Skeletal muscle tissue (tissue), 4 donors: ENCODE measurements around the gene SNX11. TPM values are rescaled to one million over a fixed set of nuclear protein-coding genes. Genes with fewer than 3 reads are reported as not detected.

Experiments
- H3K27ac ChIP-seq: one replicate; pipeline ENCODE4 v1.7.0; 2013; ENCODE audit warnings: mild to moderate bottlenecking, low read depth, low read length, inconsistent platforms
- H3K27me3 ChIP-seq, 3 donors: one replicate each; pipeline ENCODE4 v1.7.0; 2013; ENCODE audit warnings: low read length in 3 of 3; ENCODE audit not compliant: control insufficient read depth in 3 of 3, insufficient read depth in 3 of 3
- H3K36me3 ChIP-seq, 3 donors: one replicate each; pipeline ENCODE4 v1.7.0; 2013; ENCODE audit warnings: low read length in 3 of 3; ENCODE audit not compliant: control insufficient read depth in 3 of 3, insufficient read depth in 3 of 3
- H3K4me1 ChIP-seq, 3 donors: one replicate each; pipeline ENCODE4 v1.7.0; 2013; ENCODE audit warnings: low read length in 3 of 3, mild to moderate bottlenecking in 3 of 3; ENCODE audit not compliant: control insufficient read depth in 3 of 3, insufficient read depth in 3 of 3
- H3K4me3 ChIP-seq, 3 donors: one replicate each; pipeline ENCODE4 v1.7.0; 2013; ENCODE audit warnings: low read length in 3 of 3
- H3K9ac ChIP-seq, 3 donors: one replicate each; pipeline ENCODE4 v1.7.0; 2013; ENCODE audit warnings: low read length in 3 of 3, mild to moderate bottlenecking in 3 of 3, moderate library complexity in 2 of 3, low read depth in 1 of 3
- H3K9me3 ChIP-seq, 3 donors: one replicate each; pipeline ENCODE4 v1.7.0; 2013; ENCODE audit warnings: low read length in 3 of 3; ENCODE audit not compliant: control insufficient read depth in 3 of 3
- total RNA-seq: library from RNA; depleted of rRNA; stranded (reverse); fragments of >200 nt; gene quantifications from one replicate; pipeline ENCODE4 v1.2.3, GENCODE V29; 2014
- donor health status: Osteomylitis.

Gene SNX11
- total RNA-seq, 1 donor from 2014 or later, result 7.3 TPM

- peaks cover 6 to 16% (median 8%) of the 10 kb centered on the region in 3 donors for H3K36me3 ChIP-seq
- H3K27me3 ChIP-seq, result no peaks in the 10 kb centered on the region
- H3K4me1 ChIP-seq, result peaks cover 10 to 15% (median 15%) of the 10 kb centered on the region in 3 donors
- H3K27ac ChIP-seq, result no peak overlapping the region
- H3K9ac ChIP-seq, result no peak overlapping the region
- no peaks in the 10 kb centered on the region for H3K9me3 ChIP-seq
- no peak overlapping the region for H3K4me3 ChIP-seq
Observed at GRCh38 chr17:48110761-48111160, 3.2 kb downstream of the SNX11 start.

GRCh38 chr17:48111937-48112241 is 4.3 kb downstream of the SNX11 start:
- Histone ChIP-seq H3K9me3 (no peaks in the 10 kb centered on the region), H3K36me3 (peaks cover 6 to 16% (median 8%) of the 10 kb centered on the region in 3 donors), H3K4me3 (no peak overlapping the region), H3K27me3 (no peaks in the 10 kb centered on the region), H3K4me1 (peaks cover 7 to 15% (median 12%) of the 10 kb centered on the region in 3 donors), H3K9ac (no peak overlapping the region), H3K27ac (no peak overlapping the region)

GRCh38 chr17:48113201-48113676 is 5.7 kb downstream of the SNX11 start:
- no peak overlapping the region for H3K9ac ChIP-seq
- H3K9me3 ChIP-seq, result no peaks in the 10 kb centered on the region
- H3K36me3 ChIP-seq, result peaks cover 11 to 19% (median 17%) of the 10 kb centered on the region in 3 donors
- peaks cover 6 to 11% (median 8%) of the 10 kb centered on the region in 3 donors for H3K4me1 ChIP-seq
- no peak overlapping the region for H3K27ac ChIP-seq
- H3K4me3 ChIP-seq, result no peak overlapping the region
- no peaks in the 10 kb centered on the region for H3K27me3 ChIP-seq

- Histone ChIP-seq H3K27ac (no peak overlapping the region), H3K36me3 (peaks cover 38 to 55% (median 46%) of the 10 kb centered on the region in 3 donors), H3K27me3 (no peaks in the 10 kb centered on the region), H3K9ac (no peak overlapping the region), H3K4me3 (no peak overlapping the region), H3K9me3 (no peaks in the 10 kb centered on the region), H3K4me1 (no peaks in the 10 kb centered on the region)
Observed at GRCh38 chr17:48121923-48122664, 14.5 kb downstream of the SNX11 start.

- Histone ChIP-seq H3K4me3 (no peak overlapping the region), H3K27ac (no peak overlapping the region), H3K27me3 (no peaks in the 10 kb centered on the region), H3K36me3 (peaks cover 37 to 55% (median 43%) of the 10 kb centered on the region in 3 donors), H3K9ac (no peak overlapping the region), H3K9me3 (no peaks in the 10 kb centered on the region), H3K4me1 (no peaks in the 10 kb centered on the region)
Observed at GRCh38 chr17:48122665-48123045, 15.1 kb downstream of the SNX11 start.

- no peaks in the 10 kb centered on the region for H3K9me3 ChIP-seq
- peaks cover 33 to 53% (median 39%) of the 10 kb centered on the region in 3 donors for H3K36me3 ChIP-seq
- H3K4me1 ChIP-seq, result no peaks in the 10 kb centered on the region
- H3K27me3 ChIP-seq, result no peaks in the 10 kb centered on the region
- H3K9ac ChIP-seq, result no peak overlapping the region
- no peak overlapping the region for H3K4me3 ChIP-seq
- H3K27ac ChIP-seq, result no peak overlapping the region
Observed at GRCh38 chr17:48123111-48123510, 15.5 kb downstream of the SNX11 start.

GRCh38 chr17:48123776-48124388 is 16.3 kb downstream of the SNX11 start:
- Histone ChIP-seq H3K4me3 (no peak overlapping the region), H3K4me1 (no peaks in the 10 kb centered on the region), H3K9me3 (no peaks in the 10 kb centered on the region), H3K36me3 (peaks cover 29 to 47% (median 32%) of the 10 kb centered on the region in 3 donors), H3K27ac (no peak overlapping the region), H3K27me3 (no peaks in the 10 kb centered on the region), H3K9ac (no peak overlapping the region)

GRCh38 chr17:48125829-48126531 is 18.4 kb downstream of the SNX11 start:
- Histone ChIP-seq H3K4me3 (no peak overlapping the region), H3K9ac (no peak overlapping the region), H3K27me3 (no peaks in the 10 kb centered on the region), H3K9me3 (no peaks in the 10 kb centered on the region), H3K27ac (no peak overlapping the region), H3K4me1 (no peaks in the 10 kb centered on the region), H3K36me3 (peaks cover 22 to 37% (median 23%) of the 10 kb centered on the region in 3 donors)

GRCh38 chr17:48126532-48126850 is 18.9 kb downstream of the SNX11 start:
- Histone ChIP-seq H3K36me3 (peaks cover 17 to 32% (median 18%) of the 10 kb centered on the region in 3 donors), H3K27me3 (no peaks in the 10 kb centered on the region), H3K27ac (no peak overlapping the region), H3K4me3 (no peak overlapping the region), H3K4me1 (no peaks in the 10 kb centered on the region), H3K9me3 (no peaks in the 10 kb centered on the region), H3K9ac (peak overlapping the region in 1 of 3 donors; percentile 30)
